CD4-positive, alpha-beta T cell treated with Interleukin-2 at 100 ng/mL for 4 hours (primary cell): ENCODE results near the gene FBN3.
"Not testable (repeated sequence)": the region's sequence is repeated elsewhere in the genome, so short reads cannot be mapped to it uniquely, and the experiment has no call there.

Experiments used
- DNase-seq: peaks from one replicate; pipeline ENCODE4 v3.0.0-alpha.2; 2020; ENCODE audit warnings: low spot score

The FBN3 gene

DNA sequence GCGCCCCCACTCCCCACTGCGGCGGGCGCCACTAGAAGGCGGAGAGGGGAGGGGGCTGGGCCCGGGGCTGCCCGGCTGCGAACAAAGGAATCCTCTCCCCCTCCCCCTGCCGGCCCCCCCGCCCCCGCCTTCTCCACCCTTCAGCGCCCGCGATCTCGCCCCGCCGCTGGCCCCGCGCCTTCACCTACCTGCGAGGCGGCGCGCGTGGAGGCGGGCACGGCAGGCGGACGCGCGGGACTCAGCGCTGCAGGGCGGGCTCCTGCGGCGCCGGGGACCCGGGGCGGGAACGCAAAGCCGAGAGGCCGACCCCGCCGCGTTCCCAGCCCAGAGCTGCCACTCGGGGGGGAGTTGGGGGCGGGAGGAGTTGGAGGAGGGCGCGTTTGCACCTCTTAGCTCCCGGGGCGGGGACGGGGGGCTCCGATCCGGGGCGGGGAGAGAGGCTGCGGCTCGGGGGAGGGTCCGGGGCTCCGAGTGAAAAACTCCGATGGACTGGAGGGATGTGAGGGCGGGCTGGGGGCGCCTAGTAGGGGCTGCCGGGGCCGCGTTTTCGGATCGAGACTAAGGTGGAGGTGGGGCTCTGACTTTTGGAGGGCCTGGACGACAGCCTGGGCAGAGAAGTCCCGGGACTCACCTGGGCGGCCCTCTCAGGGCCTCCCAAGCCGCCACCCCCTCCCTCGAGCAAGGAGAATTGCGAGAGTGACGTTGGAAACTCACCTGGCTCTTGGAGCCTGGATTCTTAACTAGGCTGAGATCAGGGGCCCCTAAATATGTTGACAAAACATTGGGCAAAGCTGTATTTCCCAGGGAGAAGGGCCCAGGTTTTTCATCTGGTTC, at the start of gene FBN3:
TSS of gene FBN3 (minus strand) at position 332 of the 834 bp plus-strand sequence. CDS start 2,112 bp downstream, outside the sequence.
- no peak for DNase-seq

DNA sequence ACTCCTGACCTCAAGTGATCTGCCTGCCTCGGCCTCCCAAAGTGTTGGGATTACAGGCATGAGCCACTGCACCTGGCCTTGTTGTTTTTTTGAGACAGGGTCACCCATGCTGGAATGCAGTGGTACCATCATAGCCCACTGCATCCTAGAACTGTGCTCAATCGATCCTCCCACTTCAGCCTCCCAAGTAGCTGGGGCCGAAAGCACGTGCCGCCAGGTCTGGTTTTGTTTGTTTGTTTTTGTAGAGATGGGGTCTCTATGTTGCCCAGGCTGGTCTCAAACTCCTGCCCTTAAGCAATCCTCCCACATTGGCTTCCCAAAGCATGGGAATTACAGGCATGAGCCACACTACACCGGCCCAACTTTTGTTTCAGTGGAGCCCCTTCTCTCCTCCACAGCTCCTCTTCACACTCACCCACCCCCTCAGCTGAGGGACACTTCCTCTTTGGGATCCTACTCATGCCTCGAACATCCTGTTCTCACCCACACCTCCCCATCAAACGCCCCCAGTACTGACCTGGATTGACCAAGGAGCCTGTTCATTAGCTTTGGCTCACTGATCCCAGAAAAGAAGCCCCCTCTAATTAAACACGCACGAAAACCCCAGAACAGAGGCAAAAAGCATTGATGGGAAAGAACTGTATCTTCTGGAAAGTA, 47.0 kb upstream of the FBN3 start:
- DNase-seq, result no peak

DNA sequence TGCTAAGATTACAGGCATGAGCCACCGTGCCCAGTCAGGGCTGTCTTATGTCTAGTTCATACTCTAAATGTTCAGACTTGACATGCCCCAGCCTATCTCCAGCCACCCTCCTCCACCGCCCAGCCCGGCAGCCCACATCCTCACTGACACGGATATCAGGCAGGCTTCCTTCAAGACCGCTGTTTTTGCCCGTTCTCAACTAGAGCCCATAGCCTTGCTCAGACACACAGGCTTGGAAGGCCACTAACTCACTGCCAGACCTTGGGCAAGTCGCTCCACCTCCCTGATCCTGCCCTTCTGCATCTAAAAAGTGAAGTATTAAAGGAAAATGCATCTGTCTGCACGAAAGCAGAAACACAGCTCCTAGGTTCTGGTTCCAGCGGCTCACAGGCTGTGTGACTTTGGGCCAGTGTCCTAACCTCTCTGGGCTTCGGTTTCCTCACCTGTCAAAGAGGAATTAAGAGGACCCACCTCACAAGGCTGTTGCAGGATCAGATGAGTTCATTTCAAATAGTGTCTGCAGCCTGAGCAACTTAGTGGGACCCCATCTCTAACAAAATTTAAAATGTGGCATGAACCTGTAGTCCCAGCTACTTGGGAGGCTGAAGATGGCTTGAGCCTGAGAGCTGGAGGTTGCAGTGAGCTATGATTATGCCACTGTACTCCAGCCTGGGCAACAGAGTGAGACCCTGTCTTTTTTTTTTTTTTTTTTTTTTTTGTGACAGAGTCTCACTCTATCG, 45.3 kb upstream of the FBN3 start:
- DNase-seq, result peak; percentile 57

DNA sequence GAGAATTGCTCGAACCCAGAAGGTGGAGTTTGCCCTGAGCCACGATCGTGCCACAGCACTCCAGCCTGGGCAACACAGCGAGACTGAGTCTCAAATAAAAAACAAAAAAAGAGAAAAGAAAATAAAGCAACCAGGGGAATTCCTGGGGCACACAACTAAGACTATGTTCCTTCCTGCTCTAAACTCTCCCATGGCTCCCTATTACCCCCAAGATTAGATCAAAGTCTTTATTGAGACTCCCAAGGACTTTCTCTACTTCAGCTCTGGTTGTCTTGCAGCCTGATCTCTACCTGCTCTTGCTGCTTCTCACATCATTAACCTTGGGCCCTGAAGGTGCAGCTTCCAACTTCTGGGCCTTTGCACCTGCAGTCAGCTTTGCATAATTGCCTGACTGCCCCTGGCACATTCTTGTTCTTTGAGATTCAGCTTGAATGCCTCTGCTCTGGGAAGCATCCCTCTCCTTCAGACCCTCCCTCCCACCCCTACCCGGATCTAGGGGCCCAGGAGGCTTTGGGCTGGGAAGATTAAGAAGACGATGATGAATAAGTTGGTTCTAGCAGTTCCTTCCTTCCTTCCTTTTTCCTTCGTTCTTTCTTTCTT, 42.9 kb upstream of the FBN3 start:
- DNase-seq, result no peak

DNA sequence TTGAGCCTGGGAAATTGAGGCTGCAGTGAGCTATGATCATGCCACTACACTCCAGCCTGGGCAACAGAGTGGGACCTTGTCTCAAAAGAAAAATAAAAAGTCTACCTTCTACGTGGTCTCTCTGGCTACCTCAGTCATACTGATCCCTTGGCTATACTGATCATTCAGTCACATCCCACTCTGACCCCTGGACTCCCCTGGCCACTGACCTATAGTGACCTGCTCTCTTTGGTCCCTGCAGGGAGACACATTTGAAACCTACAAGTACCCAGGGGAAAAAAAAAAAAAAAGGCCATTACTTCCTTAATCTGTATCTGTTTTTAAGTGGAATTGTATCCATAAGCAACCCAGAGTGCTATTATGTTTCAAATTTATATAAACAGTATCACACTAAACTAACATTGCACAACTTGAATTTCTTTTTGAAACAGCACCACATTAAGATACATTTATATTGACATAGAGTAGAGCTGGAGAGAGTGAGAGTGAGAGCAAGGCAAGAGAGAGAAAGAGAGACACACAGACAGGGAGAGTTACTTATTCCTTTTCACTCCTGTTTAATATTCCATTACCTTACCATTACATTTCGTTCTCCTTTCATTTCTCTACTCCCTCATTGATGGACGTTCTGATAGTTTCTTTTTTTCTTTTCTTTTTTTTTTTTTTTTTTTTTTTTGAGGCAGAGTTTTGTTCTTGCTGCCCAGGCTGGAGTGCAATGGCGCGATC, 36.1 kb upstream of the FBN3 start:
- no peak for DNase-seq

DNA sequence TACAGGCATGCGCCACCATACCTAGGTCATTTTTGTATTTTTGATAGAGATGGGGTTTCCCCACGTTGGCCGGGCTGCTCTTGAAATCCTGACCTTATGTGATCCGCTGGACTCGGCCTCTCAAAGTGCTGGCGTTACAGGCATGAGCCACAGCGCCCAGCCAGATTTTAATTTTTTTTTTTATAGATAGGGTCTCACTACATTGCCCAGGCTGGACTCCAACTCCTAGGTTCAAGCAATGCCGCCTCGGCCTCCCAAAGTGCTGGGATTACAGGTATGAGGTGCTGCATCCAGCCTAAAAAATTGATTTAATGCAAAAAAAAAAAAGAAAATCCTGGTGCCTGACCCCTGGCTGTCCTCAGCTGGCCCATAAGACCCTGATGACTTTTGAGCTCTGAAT, 34.9 kb upstream of the FBN3 start:
- no peak for DNase-seq

DNA sequence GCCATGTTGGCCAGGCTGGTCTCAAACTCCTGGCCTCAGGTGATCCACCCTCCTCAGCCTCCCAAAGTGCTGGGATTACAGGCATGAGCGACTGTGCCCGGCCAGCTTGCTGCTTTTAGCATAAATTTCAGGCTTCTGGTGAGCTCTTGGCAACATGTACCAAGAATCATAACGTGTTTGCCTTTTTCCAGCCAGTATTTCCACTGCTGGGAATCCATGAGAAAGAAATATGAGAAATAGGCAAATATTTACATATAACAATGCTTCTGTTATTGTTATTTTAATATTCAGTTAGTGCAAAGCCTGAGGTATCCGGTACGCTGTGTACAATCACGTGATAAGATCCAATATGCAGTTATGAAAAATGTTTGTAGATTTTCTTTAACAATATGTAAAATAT, 30.6 kb upstream of the FBN3 start:
- no peak for DNase-seq

DNA sequence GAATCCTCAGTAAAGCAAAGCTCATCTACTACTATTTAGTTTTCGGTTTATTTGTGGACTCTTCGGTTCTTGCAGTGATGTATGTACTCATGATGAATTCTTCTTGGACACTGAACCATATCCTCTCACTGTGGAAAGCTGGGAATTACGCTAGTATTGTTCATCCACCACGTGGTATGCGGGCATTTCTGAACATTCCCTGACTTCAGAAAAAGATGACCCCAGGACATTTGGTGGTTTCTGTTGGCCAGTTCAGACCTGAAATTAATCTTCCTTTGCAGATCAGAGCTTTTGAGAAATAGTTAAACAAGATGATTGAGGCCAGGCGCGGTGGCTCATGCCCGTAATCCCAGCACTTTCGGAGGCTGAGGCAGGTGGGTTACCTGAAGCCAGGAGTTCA, 25.3 kb upstream of the FBN3 start:
- DNase-seq, result no peak

DNA sequence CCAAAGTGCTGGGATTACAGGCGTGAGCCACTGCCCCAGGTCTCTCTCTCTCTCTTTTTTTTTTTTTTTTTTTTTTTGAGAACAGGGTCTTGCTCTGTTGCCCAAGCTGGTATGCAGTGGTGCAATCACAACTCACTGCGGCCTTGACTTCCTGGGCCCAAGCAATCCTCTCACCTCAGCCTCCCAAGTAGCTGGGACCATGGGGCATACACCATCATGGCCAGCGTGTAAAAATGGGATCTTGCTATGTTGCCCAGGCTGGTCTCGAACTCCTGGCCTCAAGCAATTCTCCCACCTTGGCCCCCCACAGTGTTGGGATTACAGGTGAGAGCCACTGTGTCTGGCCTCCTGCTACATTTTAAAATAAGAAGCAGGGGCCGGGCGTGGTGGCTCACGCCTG, 19.1 kb upstream of the FBN3 start:
- DNase-seq, result no peak

DNA sequence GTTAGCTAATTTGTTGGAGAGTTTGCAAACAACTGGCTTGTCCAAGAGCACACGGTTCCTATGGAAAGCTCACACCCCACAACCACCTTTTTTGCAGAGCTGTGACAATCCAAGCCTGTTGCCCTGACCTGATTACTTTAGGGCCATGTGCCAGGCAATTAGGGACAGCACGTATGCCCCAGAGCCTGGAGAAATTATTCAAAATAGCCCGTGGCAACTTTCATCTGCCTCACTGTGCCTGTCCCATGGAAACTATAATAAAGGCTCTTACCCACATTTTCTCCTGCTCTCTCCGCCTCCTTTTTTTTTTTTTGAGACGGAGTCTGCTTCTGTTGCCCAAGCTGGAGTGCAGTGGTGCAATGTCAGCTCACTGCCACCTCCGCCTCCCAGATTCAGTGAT, 18.6 kb upstream of the FBN3 start:
- no peak for DNase-seq

DNA sequence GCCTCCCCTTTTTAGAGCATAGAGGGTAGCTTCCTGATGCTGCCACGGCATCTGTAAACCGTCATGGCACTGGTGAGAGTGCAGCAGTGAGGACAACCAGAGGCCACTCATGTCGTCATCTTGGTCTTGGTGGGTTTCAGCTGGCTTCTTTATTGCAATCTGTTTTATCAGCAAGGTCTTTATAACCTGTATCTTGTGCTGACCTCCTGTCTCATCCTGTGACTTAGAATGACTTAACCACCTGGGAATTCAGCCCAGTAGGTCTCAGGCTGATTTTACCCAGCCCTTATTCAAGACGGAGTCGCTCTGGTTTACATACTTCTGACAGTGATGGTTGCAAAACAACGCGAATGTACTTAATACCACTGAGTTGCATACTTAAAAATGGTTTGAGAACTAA, 14.4 kb upstream of the FBN3 start:
- no peak for DNase-seq

DNA sequence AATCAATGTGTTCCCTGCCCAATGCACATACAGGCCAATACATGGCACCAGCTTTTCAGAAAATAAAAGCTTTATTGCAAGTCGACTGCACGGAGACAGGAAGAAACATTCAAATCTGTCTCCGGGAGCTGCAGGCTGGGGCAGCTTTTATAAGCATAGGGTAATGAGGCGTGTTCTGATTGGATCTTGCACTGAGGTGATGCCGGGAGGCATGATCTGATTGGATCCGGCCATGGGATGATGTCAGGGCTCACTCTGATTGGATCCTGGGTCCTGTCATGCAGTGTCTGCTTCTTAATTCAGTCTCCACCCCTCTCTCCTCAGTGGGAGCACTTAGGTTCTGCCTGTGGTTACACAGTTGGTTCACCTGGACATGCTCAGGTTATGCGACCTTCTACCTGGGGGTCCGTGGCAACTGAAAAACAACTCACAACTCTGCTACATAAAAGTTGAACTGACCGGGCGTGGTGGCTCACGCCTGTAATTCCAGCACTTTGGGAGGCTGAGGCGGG, 11.8 kb upstream of the FBN3 start:
- no peak for DNase-seq

DNA sequence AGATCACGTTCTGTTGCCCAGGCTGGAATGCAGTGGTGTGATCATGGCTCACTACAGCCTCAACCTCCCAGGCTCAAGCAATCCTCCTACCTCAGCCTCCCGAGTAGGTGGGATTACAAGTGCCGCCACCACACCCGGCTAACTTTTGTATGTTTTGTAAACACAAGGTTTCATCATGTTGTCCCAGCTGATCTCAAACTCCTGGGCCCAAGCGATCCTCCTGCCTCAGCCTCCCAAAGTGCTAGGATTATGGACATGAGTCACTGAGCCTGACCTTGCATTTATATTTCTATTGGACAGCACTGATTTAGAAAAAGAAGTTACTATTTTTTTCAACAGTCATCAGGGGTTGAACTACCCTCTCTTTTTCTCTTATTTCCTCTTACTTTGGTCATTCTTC, 9.9 kb upstream of the FBN3 start:
- not testable (repeated sequence) for DNase-seq

DNA sequence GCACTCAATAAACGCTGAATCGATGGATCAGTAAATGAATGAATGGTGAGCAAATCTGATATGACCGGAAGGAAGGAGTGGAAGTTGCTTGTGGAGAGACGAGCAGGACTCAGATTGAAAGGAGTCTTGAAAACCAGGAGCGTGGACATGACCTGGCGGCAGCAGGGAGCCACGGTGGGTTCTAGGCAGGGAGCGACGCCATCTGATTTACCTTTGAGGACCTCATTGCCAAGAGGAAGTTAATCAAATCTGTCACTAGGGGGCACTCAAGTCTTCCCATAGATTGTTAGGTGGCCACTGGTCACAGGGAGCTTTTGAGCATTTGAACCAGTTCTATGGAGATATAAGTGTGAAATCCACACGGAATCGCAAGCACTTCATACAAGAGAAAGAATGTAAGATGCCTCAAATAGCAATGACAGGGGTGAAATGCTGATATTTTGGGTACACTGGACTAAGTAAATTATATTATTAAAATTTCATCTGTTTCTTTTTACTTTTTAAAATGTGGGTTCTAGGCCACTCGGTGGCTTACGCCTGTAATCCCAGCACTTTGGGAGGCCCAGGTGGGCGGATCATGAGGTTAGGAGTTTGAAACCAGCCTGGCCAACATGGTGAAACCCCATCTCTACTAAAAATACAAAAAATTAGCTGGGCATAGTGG, 9.2 kb upstream of the FBN3 start:
- DNase-seq, result peak; percentile 86

DNA sequence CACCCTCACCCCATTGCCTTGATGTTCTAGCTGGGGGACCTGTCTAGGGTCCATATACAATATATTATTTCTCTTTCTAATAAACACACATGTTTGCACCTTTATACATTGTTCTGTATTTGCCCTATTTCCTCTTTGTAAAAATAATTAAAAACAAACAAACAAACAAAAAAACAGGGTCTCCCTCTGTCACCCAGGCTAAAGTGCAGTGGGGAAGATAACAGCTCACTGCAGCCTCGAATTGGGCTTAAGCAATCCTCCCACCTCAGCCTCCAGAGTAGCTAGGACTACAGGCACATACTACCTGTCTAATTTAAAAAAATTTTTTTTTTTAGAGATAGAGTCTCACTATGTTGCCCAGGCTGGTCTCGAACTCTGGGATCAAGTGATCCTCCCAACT, 5.9 kb upstream of the FBN3 start:
- no peak for DNase-seq

DNA sequence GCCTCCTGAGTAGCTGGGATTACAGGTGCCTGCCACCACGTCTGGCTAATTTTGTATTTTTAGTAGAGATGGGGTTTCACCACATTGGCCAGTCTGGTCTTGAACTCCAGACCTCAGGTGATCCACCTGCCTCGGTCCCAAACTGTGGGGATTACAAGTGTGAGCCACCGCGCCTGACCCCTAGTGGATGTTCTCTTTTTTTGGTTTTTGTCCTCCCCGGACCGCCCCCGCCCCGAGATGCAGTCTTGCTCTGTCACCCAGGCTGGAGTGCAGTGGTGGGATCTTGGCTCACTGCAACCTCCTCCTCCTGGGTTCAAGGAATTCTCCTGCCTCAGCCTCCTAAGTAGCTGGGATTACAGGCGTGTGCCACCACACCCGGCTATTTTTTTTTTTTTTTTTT, 4.6 kb upstream of the FBN3 start:
- peak; percentile 5 for DNase-seq

DNA sequence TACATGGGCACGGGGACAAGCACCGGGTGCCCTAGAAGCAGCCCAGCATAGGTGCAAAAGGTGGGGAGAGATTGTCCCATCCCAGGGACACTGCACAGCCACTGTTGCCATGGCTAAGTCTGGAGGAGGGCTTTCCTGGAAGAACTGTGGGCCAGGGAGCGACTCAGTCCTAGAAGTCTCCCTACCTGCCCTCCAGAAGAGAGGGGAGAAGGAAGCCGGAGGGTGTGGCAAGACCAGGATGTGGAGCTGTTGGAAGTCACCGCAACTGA, 2.3 kb upstream of the FBN3 start:
- no peak for DNase-seq

DNA sequence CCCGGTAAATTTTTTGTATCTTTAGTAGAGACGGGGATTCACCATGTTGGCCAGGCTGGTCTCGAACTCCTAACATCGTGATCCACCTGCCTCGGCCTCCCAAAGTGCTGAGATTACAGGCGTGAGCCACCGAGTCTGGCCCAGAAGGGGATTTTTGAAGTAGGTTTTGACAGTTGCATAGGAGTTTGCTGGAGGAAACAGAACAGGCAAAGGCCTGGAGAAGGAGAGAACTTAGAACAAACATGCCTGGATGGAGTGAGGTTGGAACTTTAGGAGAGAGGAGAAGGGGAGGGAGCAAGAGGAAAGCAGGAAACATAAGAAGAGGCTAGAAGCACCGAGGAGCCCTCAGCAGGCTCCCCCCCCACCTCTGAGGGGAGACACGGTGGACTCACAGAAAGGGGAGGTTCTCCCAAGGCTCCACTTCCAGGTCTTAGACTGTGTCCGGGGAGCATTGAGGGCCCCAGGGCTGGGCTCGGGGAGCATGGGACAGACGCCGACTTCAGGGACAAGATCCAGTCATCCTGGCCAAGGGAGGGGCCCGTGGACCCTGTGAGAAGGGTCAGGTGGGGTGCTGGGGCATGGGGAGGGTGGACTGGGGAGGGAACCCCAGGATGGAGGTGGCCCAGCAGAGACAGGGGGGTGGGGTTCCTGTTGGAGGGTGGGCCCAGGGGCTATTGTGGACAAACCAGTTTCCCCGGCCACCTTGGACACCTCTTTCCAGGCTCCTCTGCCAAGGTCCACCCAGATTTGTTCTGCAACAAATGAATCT, 1.8 kb upstream of the FBN3 start:
- DNase-seq, result no peak

DNA sequence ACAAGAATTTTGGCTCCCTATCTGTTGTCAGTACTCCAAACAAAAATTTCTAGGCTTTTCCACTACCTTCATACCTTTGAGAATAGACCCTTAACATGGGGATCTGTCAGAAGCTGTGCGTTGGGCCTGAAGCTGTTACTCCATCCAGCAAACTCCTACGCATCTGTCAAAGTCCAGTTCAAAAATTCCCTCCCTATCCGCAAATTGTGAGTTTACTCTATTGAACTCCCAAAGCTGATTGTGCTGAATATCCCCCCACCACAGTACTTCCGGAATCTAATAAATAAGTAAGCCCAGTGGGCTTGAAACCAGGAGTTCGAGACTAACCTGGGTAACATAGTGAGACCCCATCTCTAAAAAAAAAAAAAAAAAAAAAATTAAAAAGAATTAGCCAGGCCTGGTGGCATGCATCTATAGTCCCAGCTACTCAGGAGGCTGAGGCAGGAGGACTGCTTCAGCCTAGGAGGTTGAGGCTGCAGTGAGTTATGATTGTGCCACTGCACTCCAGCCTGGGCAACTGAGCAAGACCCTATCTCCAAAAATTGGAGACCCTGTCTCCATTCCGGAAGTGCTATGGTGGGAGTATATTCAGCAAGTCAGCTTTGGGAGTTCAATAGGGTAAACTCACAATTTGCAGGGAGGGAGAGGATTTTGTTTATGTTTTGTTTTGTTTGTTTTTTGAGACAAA, 930 bp upstream of the FBN3 start:
- DNase-seq, result no peak
